ENCODE results near the gene PTGDR2. TPM values are rescaled to one million over a fixed set of nuclear protein-coding genes. Genes with fewer than 3 reads are reported as not detected.

The PTGDR2 gene
- total RNA-seq (0.04 and 0.09 TPM in 2 replicates), polyA plus RNA-seq (0.07 TPM in 2 replicates)

- Histone ChIP-seq H3K27ac (no peak within 1 kb of the TSS), H3K4me1 (ENCODE audit: low read depth) (no peaks in the 10 kb centered on the region), H3K9me3 (ENCODE audit: low read depth) (no peaks in the 10 kb centered on the region), H3K27me3 (peaks cover 17% of the 10 kb centered on the region), H3K4me3 (no peak within 1 kb of the TSS), H3K36me3 (no peaks in the 10 kb centered on the region)
- no peak for TF ChIP-seq CTCF (IDR thresholded peaks at IDR 0.05; ENCODE audit: low read depth, low read length)
- DNase-seq (ENCODE audit: low read depth in 1 of 2, low spot score in 1 of 2): peak in 1 of 2 donors; percentile 42
Observed at GRCh38 chr11:60855726-60856633, at the start of gene PTGDR2. Gene PTGDR2, minus strand, starts transcription at chr11:60855950. Its CDS starts 2,228 bp downstream, at chr11:60853722.

GRCh38 chr11:60905047-60905446 lies 49.3 kb upstream of the PTGDR2 start:
- peaks cover 5% of the 10 kb centered on the region for H3K4me1 ChIP-seq (ENCODE audit: low read depth)
- peaks cover 9% of the 10 kb centered on the region for H3K36me3 ChIP-seq
- H3K9me3 ChIP-seq (ENCODE audit: low read depth): no peaks in the 10 kb centered on the region
- H3K27me3 ChIP-seq: peaks cover 20% of the 10 kb centered on the region
- H3K27ac ChIP-seq: no peak overlapping the region
- H3K4me3 ChIP-seq: no peak overlapping the region
- DNase-seq (ENCODE audit: low read depth in 1 of 2, low spot score in 1 of 2): no peak
- no peak for TF ChIP-seq CTCF (IDR thresholded peaks at IDR 0.05; ENCODE audit: low read depth, low read length)

GRCh38 chr11:60902625-60903024 lies 46.9 kb upstream of the PTGDR2 start:
- H3K9me3 ChIP-seq (ENCODE audit: low read depth): no peaks in the 10 kb centered on the region

GRCh38 chr11:60900673-60901404 lies 45.1 kb upstream of the PTGDR2 start:
- peaks cover 5% of the 10 kb centered on the region for H3K4me1 ChIP-seq (ENCODE audit: low read depth)
- no peak for TF ChIP-seq CTCF (IDR thresholded peaks at IDR 0.05; ENCODE audit: low read depth, low read length)
- H3K9me3 ChIP-seq (ENCODE audit: low read depth): no peaks in the 10 kb centered on the region
- H3K27me3 ChIP-seq: no peaks in the 10 kb centered on the region
- H3K36me3 ChIP-seq: peaks cover 44% of the 10 kb centered on the region
- H3K27ac ChIP-seq: no peak overlapping the region
- no peak overlapping the region for H3K4me3 ChIP-seq
- DNase-seq (ENCODE audit: low read depth in 1 of 2, low spot score in 1 of 2): no peak

More at GRCh38 chr11:60902625-60903024, 46.9 kb upstream of the PTGDR2 start:
- no peak for TF ChIP-seq CTCF (IDR thresholded peaks at IDR 0.05; ENCODE audit: low read depth, low read length)
- Histone ChIP-seq H3K4me1 (ENCODE audit: low read depth) (peaks cover 5% of the 10 kb centered on the region), H3K4me3 (no peak overlapping the region), H3K27me3 (peaks cover under 1% of the 10 kb centered on the region), H3K27ac (no peak overlapping the region), H3K36me3 (peaks cover 28% of the 10 kb centered on the region)
- no peak for DNase-seq (ENCODE audit: low read depth in 1 of 2, low spot score in 1 of 2)

- H3K9me3 ChIP-seq (ENCODE audit: low read depth): no peaks in the 10 kb centered on the region
- H3K36me3 ChIP-seq: peaks cover 52% of the 10 kb centered on the region
- no peak for TF ChIP-seq CTCF (IDR thresholded peaks at IDR 0.05; ENCODE audit: low read depth, low read length)
- H3K4me3 ChIP-seq: no peak overlapping the region
- DNase-seq (ENCODE audit: low read depth in 1 of 2, low spot score in 1 of 2): no peak
- H3K27ac ChIP-seq: no peak overlapping the region
- H3K27me3 ChIP-seq: no peaks in the 10 kb centered on the region
- no peaks in the 10 kb centered on the region for H3K4me1 ChIP-seq (ENCODE audit: low read depth)
Observed at GRCh38 chr11:60899977-60900376, 44.2 kb upstream of the PTGDR2 start.

Measured in cardiac muscle cell (in vitro differentiated cells and primary cell).